ENCODE measurements around the gene SECISBP2L. TPM values are rescaled to one million over a fixed set of nuclear protein-coding genes. Genes with fewer than 3 reads are reported as not detected.

SECISBP2L gene
- total and polyA plus RNA-seq, 2 experiments from 2014 or later = 18.6 to 28.3 TPM

DNA sequence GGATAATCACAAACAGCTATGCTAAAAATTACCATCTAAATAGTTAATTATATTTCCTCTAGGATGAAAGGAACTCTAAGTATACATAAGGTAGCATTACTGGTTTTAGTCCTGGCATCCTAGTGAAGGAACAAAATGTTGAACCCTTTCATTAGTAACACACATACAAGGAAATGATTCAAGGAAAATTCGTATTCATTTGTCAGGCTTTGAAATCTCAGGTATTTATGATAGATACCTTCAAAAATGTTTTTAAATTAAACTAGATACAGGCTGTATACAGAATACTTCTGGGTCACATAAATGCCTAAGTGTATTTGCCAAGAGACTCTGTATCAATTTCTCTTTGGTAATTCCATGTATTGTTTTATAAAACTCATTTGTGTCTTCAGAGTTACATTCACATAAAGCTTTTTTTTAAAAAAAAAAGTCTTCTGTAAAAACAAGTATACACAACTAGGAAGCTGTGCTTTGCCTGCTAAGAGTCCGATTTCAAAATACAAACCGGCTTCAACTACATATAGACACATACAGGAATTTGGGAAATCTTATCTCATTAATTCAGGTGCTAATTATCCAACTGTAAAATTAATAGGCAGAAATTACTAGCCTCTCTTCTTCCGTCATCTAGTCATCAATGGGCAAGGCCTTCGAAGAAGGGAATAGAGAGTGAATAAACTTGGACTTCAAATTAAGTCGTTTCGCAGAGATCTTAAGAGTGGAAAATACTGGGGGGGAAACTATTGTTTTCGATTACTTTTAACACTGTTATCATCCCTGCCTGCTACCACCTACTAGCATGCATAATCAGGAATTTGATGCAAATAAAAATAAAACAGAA, 1.3 kb downstream of the SECISBP2L start:
- no peak overlapping the region for H2AFZ ChIP-seq

More for the DNA sequence above, 1.3 kb downstream of the SECISBP2L start:
- Histone ChIP-seq H3F3A (replicated peaks; ENCODE audit: low read depth) (no peaks in the 10 kb centered on the region), H3K4me3 (peak overlapping the region; percentile 79), H3K79me2 (replicated peaks; ENCODE audit: insufficient read depth) (peaks cover 58% of the 10 kb centered on the region), H3K27ac (ENCODE audit: low read depth) (peak overlapping the region; percentile 82), H3K36me3 (ENCODE audit: insufficient read depth) (no peaks in the 10 kb centered on the region), H3K4me1 (ENCODE audit: insufficient read depth) (peaks cover 16% of the 10 kb centered on the region), H3K4me2 (peak overlapping the region; percentile 82), H4K20me1 (replicated peaks; ENCODE audit: insufficient read depth) (peaks cover 10% of the 10 kb centered on the region; the same call in 1 of the 2 replicates), H3K9me2 (ENCODE audit: insufficient read depth) (no peaks in the 10 kb centered on the region), H3K27me3 (ENCODE audit: insufficient read depth) (no peaks in the 10 kb centered on the region)
- ATAC-seq = no peak
- Mint-ChIP-seq H3K36me3 (ENCODE audit: low read depth) (no peaks in the 10 kb centered on the region), H3K4me1 (peaks cover 14% of the 10 kb centered on the region; the same call in 2 of the 3 replicates), H3K27ac (peak overlapping the region; percentile 95), H3K27me3 (ENCODE audit: insufficient read depth, low read depth, poor library complexity) (peaks cover 3% of the 10 kb centered on the region), H3K4me3 (peak overlapping the region; percentile 88), H3K9me3 (no peaks in the 10 kb centered on the region)
- no peak for DNase-seq (ENCODE audit: low spot score)
- TF ChIP-seq ETS1 (IDR thresholded peaks at IDR 0.05) (no peak), NANOG (IDR thresholded peaks at IDR 0.05; ENCODE audit: borderline replicate concordance) (no peak), CREB1 (CRISPR knock-in tag; IDR thresholded peaks at IDR 0.05; ENCODE audit: low read depth) (no peak), STAT1 (IDR thresholded peaks at IDR 0.05; ENCODE audit: unreplicated experiment) (no peak), EZH2 (IDR thresholded peaks at IDR 0.05; ENCODE audit: low read depth, unreplicated experiment) (no peak), JUNB (IDR thresholded peaks at IDR 0.05; ENCODE audit: unreplicated experiment) (no peak), EZH2phosphoT487 (IDR thresholded peaks at IDR 0.05; ENCODE audit: unreplicated experiment) (no peak), ZNF331 (CRISPR knock-in tag; IDR thresholded peaks at IDR 0.05; ENCODE audit: low read depth) (no peak), POLR2AphosphoS5 (IDR thresholded peaks at IDR 0.05; ENCODE audit: low read depth) (no peak), ZNF114 (CRISPR knock-in tag; IDR thresholded peaks at IDR 0.05) (no peak)
- TF ChIP-seq, protein P1, sequence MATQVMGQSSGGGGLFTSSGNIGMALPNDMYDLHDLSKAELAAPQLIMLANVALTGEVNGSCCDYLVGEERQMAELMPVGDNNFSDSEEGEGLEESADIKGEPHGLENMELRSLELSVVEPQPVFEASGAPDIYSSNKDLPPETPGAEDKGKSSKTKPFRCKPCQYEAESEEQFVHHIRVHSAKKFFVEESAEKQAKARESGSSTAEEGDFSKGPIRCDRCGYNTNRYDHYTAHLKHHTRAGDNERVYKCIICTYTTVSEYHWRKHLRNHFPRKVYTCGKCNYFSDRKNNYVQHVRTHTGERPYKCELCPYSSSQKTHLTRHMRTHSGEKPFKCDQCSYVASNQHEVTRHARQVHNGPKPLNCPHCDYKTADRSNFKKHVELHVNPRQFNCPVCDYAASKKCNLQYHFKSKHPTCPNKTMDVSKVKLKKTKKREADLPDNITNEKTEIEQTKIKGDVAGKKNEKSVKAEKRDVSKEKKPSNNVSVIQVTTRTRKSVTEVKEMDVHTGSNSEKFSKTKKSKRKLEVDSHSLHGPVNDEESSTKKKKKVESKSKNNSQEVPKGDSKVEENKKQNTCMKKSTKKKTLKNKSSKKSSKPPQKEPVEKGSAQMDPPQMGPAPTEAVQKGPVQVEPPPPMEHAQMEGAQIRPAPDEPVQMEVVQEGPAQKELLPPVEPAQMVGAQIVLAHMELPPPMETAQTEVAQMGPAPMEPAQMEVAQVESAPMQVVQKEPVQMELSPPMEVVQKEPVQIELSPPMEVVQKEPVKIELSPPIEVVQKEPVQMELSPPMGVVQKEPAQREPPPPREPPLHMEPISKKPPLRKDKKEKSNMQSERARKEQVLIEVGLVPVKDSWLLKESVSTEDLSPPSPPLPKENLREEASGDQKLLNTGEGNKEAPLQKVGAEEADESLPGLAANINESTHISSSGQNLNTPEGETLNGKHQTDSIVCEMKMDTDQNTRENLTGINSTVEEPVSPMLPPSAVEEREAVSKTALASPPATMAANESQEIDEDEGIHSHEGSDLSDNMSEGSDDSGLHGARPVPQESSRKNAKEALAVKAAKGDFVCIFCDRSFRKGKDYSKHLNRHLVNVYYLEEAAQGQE (IDR thresholded peaks at IDR 0.05; ENCODE audit: unreplicated experiment) = no peak
- TF ChIP-seq, protein P2, sequence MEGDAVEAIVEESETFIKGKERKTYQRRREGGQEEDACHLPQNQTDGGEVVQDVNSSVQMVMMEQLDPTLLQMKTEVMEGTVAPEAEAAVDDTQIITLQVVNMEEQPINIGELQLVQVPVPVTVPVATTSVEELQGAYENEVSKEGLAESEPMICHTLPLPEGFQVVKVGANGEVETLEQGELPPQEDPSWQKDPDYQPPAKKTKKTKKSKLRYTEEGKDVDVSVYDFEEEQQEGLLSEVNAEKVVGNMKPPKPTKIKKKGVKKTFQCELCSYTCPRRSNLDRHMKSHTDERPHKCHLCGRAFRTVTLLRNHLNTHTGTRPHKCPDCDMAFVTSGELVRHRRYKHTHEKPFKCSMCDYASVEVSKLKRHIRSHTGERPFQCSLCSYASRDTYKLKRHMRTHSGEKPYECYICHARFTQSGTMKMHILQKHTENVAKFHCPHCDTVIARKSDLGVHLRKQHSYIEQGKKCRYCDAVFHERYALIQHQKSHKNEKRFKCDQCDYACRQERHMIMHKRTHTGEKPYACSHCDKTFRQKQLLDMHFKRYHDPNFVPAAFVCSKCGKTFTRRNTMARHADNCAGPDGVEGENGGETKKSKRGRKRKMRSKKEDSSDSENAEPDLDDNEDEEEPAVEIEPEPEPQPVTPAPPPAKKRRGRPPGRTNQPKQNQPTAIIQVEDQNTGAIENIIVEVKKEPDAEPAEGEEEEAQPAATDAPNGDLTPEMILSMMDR (conservative IDR thresholded peaks at IDR 0.05; ENCODE audit: low read depth in 2 of 2) = no peak
- TF ChIP-seq, protein P3, sequence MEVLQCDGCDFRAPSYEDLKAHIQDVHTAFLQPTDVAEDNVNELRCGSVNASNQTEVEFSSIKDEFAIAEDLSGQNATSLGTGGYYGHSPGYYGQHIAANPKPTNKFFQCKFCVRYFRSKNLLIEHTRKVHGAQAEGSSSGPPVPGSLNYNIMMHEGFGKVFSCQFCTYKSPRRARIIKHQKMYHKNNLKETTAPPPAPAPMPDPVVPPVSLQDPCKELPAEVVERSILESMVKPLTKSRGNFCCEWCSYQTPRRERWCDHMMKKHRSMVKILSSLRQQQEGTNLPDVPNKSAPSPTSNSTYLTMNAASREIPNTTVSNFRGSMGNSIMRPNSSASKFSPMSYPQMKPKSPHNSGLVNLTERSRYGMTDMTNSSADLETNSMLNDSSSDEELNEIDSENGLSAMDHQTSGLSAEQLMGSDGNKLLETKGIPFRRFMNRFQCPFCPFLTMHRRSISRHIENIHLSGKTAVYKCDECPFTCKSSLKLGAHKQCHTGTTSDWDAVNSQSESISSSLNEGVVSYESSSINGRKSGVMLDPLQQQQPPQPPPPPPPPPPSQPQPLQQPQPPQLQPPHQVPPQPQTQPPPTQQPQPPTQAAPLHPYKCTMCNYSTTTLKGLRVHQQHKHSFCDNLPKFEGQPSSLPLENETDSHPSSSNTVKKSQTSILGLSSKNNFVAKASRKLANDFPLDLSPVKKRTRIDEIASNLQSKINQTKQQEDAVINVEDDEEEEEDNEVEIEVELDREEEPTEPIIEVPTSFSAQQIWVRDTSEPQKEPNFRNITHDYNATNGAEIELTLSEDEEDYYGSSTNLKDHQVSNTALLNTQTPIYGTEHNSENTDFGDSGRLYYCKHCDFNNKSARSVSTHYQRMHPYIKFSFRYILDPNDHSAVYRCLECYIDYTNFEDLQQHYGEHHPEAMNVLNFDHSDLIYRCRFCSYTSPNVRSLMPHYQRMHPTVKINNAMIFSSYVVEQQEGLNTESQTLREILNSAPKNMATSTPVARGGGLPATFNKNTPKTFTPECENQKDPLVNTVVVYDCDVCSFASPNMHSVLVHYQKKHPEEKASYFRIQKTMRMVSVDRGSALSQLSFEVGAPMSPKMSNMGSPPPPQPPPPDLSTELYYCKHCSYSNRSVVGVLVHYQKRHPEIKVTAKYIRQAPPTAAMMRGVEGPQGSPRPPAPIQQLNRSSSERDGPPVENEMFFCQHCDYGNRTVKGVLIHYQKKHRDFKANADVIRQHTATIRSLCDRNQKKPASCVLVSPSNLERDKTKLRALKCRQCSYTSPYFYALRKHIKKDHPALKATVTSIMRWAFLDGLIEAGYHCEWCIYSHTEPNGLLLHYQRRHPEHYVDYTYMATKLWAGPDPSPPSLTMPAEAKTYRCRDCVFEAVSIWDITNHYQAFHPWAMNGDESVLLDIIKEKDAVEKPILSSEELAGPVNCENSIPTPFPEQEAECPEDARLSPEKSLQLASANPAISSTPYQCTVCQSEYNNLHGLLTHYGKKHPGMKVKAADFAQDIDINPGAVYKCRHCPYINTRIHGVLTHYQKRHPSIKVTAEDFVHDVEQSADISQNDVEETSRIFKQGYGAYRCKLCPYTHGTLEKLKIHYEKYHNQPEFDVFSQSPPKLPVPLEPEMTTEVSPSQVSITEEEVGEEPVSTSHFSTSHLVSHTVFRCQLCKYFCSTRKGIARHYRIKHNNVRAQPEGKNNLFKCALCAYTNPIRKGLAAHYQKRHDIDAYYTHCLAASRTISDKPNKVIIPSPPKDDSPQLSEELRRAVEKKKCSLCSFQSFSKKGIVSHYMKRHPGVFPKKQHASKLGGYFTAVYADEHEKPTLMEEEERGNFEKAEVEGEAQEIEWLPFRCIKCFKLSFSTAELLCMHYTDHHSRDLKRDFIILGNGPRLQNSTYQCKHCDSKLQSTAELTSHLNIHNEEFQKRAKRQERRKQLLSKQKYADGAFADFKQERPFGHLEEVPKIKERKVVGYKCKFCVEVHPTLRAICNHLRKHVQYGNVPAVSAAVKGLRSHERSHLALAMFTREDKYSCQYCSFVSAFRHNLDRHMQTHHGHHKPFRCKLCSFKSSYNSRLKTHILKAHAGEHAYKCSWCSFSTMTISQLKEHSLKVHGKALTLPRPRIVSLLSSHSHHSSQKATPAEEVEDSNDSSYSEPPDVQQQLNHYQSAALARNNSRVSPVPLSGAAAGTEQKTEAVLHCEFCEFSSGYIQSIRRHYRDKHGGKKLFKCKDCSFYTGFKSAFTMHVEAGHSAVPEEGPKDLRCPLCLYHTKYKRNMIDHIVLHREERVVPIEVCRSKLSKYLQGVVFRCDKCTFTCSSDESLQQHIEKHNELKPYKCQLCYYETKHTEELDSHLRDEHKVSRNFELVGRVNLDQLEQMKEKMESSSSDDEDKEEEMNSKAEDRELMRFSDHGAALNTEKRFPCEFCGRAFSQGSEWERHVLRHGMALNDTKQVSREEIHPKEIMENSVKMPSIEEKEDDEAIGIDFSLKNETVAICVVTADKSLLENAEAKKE (CRISPR knock-in tag; IDR thresholded peaks at IDR 0.05) = no peak
